CD4-positive, alpha-beta memory T cell (primary cell): ENCODE results near the gene PNPO. TPM values are rescaled to one million over a fixed set of nuclear protein-coding genes. Genes with fewer than 3 reads are reported as not detected.
A peak's percentile ranks its signal among the peaks of the same experiment; 100 is the strongest.

Experiments used
- CTCF ChIA-PET: fragments of 350-600 bp; sonication (Branson Sonifier 250); formaldehyde crosslinking; loops from one replicate; lab custom pipeline; 2021; ENCODE audit warnings: inconsistent platforms; ENCODE audit not compliant: partially characterized antibody; lab: Charles Lee
- POLR2A ChIA-PET: fragments of 350-600 bp; sonication (Branson Sonifier 250); formaldehyde crosslinking; loops from one replicate; lab custom pipeline; 2021; ENCODE audit not compliant: partially characterized antibody; lab: Charles Lee
- DNase-seq, 5 donors: peaks; one replicate each; pipeline versions ENCODE4 v3.0.0 to v3.0.0-alpha.2; 2020 to 2022; ENCODE audit warnings: mixed read lengths in 1 of 5
- H3K27ac ChIP-seq: one replicate; pipeline ENCODE4 v1.7.0; 2013; ENCODE audit warnings: low read depth, low read length
- H3K27me3 ChIP-seq: 2 replicates; pipeline ENCODE4 v1.7.0; 2013; ENCODE audit warnings: mild to moderate bottlenecking, low read length, moderate library complexity; ENCODE audit not compliant: insufficient read depth
- H3K36me3 ChIP-seq: 2 replicates; pipeline ENCODE4 v1.7.0; 2013; ENCODE audit warnings: mild to moderate bottlenecking, low read length, moderate library complexity; ENCODE audit not compliant: insufficient read depth
- H3K4me1 ChIP-seq: 2 replicates; pipeline ENCODE4 v1.7.0; 2013; ENCODE audit warnings: mild to moderate bottlenecking, low read length, moderate library complexity; ENCODE audit not compliant: insufficient read depth
- H3K4me3 ChIP-seq, 2 donors: one replicate each; pipeline ENCODE4 v1.7.0; 2013; ENCODE audit warnings: low read length in 2 of 2, mild to moderate bottlenecking in 1 of 2
- H3K9me3 ChIP-seq, 2 donors: one replicate each; pipeline ENCODE4 v1.7.0; 2013; ENCODE audit warnings: low read length in 2 of 2, control low read depth in 1 of 2; ENCODE audit not compliant: control insufficient read depth in 1 of 2
- H3K27ac Mint-ChIP-seq, 7 donors: one replicate each; pipeline ENCODE4 v1.8.0; 2020 to 2021; ENCODE audit warnings: mixed read lengths in 7 of 7, mild to moderate bottlenecking in 6 of 7, inconsistent platforms in 3 of 7, moderate library complexity in 3 of 7
- H3K27me3 Mint-ChIP-seq, 2 donors: one replicate each; pipeline ENCODE4 v1.8.0; 2020 to 2021; ENCODE audit warnings: mixed read lengths in 2 of 2
- H3K36me3 Mint-ChIP-seq, 2 donors: one replicate each; pipeline ENCODE4 v1.8.0; 2020 to 2021; ENCODE audit warnings: mixed read lengths in 2 of 2, inconsistent platforms in 1 of 2, mild to moderate bottlenecking in 1 of 2
- H3K4me1 Mint-ChIP-seq, 4 donors: one replicate each; pipeline ENCODE4 v1.8.0; 2020 to 2021; ENCODE audit warnings: mixed read lengths in 4 of 4, mild to moderate bottlenecking in 1 of 4
- H3K4me3 Mint-ChIP-seq, 8 donors: one replicate each; pipeline ENCODE4 v1.8.0; 2020 to 2021; ENCODE audit warnings: mixed read lengths in 8 of 8, mild to moderate bottlenecking in 7 of 8, moderate library complexity in 6 of 8, inconsistent platforms in 3 of 8
- H3K9me3 Mint-ChIP-seq, 8 donors: one replicate each; pipeline ENCODE4 v1.8.0; 2020 to 2021; ENCODE audit warnings: mixed read lengths in 8 of 8, mild to moderate bottlenecking in 5 of 8, inconsistent platforms in 3 of 8, moderate library complexity in 1 of 8
- intact Hi-C: fragments of 100-400 bp; cut with micrococcal nuclease; formaldehyde crosslinking; loops from one replicate; pipeline ENCODE4 v1.15.1; 2023
- polyA plus RNA-seq, 2 donors: library from polyadenylated mRNA; unstranded; fragments of 300-500 nt; fragmentation: Illumina TruSeq; gene quantifications; one replicate each; pipeline ENCODE4 v1.2.3, GENCODE V29; 2021
- total RNA-seq, 2 experiments: library from RNA; stranded (reverse); gene quantifications; one replicate each; pipeline ENCODE4 v1.2.3, GENCODE V29; 2021

PNPO gene
- total and polyA plus RNA-seq, 4 experiments from 2014 or later = 12.1 to 23.4 (median 16.0) TPM

GRCh38 chr17:47955497-47956461 is 14.4 kb downstream of the PNPO start:
- H3K9me3 Mint-ChIP-seq = no peaks in the 10 kb centered on the region
- intact Hi-C loops = no loop called here
- no peak overlapping the region for H3K4me3 ChIP-seq
- H3K27ac Mint-ChIP-seq = no peak overlapping the region
- no peak overlapping the region for H3K4me3 Mint-ChIP-seq
- no peaks in the 10 kb centered on the region for H3K36me3 ChIP-seq
- H3K27me3 ChIP-seq = no peaks in the 10 kb centered on the region
- no peaks in the 10 kb centered on the region for H3K9me3 ChIP-seq
- no peak for DNase-seq
- H3K4me1 Mint-ChIP-seq = no peaks in the 10 kb centered on the region
- ChIA-PET POLR2A (interaction anchor here (1.5 kb wide), 1 partner anchor 14 kb away, joined by 3 read pairs; the partner anchor contains the start of gene PNPO), CTCF (interaction anchor here (1.2 to 2.5 kb wide), 8 partner anchors 8 to 24 kb away, joined by 3 to 18 read pairs (median 5); partner anchors contain the start of gene CDK5RAP3)
- peaks cover 0 to 4% of the 10 kb centered on the region in 2 donors for H3K36me3 Mint-ChIP-seq
- H3K27me3 Mint-ChIP-seq = no peaks in the 10 kb centered on the region
- H3K4me1 ChIP-seq = no peaks in the 10 kb centered on the region
- no peak overlapping the region for H3K27ac ChIP-seq

GRCh38 chr17:47956791-47957590 is 15.6 kb downstream of the PNPO start:
- intact Hi-C loops = no loop called here
- H3K4me3 Mint-ChIP-seq = no peak overlapping the region
- Histone ChIP-seq H3K4me1 (no peaks in the 10 kb centered on the region), H3K27ac (no peak overlapping the region), H3K27me3 (no peaks in the 10 kb centered on the region), H3K9me3 (no peaks in the 10 kb centered on the region), H3K36me3 (no peaks in the 10 kb centered on the region), H3K4me3 (no peak overlapping the region)
- no peaks in the 10 kb centered on the region for H3K27me3 Mint-ChIP-seq
- no peaks in the 10 kb centered on the region for H3K4me1 Mint-ChIP-seq
- H3K36me3 Mint-ChIP-seq = peaks cover 0 to 4% of the 10 kb centered on the region in 2 donors
- POLR2A ChIA-PET = interaction anchor here (1.5 to 2.4 kb wide), 2 partner anchors 14 to 15 kb away, joined by 3 to 7 read pairs; partner anchors contain the start of genes CDK5RAP3 and PNPO
- H3K27ac Mint-ChIP-seq = peak overlapping the region in 1 of 7 donors; percentile 68
- CTCF ChIA-PET = interaction anchor here (0.8 to 2.1 kb wide), 4 partner anchors 9 to 114 kb away, joined by 3 to 16 read pairs (median 8); partner anchors contain the start of gene CDK5RAP3
- no peak for DNase-seq
- no peaks in the 10 kb centered on the region for H3K9me3 Mint-ChIP-seq

- intact Hi-C loops = no loop called here
- Histone ChIP-seq H3K4me3 (no peak within 1 kb of the TSS), H3K9me3 (no peaks in the 10 kb centered on the region), H3K27me3 (no peaks in the 10 kb centered on the region), H3K4me1 (no peaks in the 10 kb centered on the region), H3K27ac (no peak within 1 kb of the TSS), H3K36me3 (no peaks in the 10 kb centered on the region)
- H3K9me3 Mint-ChIP-seq = no peaks in the 10 kb centered on the region
- peaks cover 0 to 4% of the 10 kb centered on the region in 2 donors for H3K36me3 Mint-ChIP-seq
- H3K27me3 Mint-ChIP-seq = no peaks in the 10 kb centered on the region
- no peak within 1 kb of the TSS for H3K4me3 Mint-ChIP-seq
- no peaks in the 10 kb centered on the region for H3K4me1 Mint-ChIP-seq
- ChIA-PET CTCF (interaction anchor here (0.8 to 2.2 kb wide), 5 partner anchors 10 to 115 kb away, joined by 3 to 16 read pairs (median 8); partner anchors contain the start of gene CDK5RAP3), POLR2A (interaction anchor here (1.5 to 2.4 kb wide), 2 partner anchors 13 to 16 kb away, joined by 3 to 7 read pairs; partner anchors contain the start of genes CDK5RAP3 and PNPO)
- H3K27ac Mint-ChIP-seq = peak within 1 kb of the TSS in 1 of 7 donors; percentile 17
- no peak for DNase-seq
Observed at GRCh38 chr17:47957591-47958490, 16.5 kb downstream of the PNPO start, which contains the start of gene PRR15L. TSS of gene PRR15L (minus strand) at chr17:47957883. CDS start at chr17:47953234, 4,649 bp downstream.

GRCh38 chr17:47959825-47960655 is 18.7 kb downstream of the PNPO start:
- Histone ChIP-seq H3K4me3 (no peak overlapping the region), H3K36me3 (no peaks in the 10 kb centered on the region), H3K4me1 (no peaks in the 10 kb centered on the region), H3K27ac (no peak overlapping the region), H3K9me3 (no peaks in the 10 kb centered on the region), H3K27me3 (no peaks in the 10 kb centered on the region)
- Mint-ChIP-seq H3K27me3 (no peaks in the 10 kb centered on the region), H3K4me1 (no peaks in the 10 kb centered on the region), H3K4me3 (no peak overlapping the region), H3K36me3 (no peaks in the 10 kb centered on the region), H3K9me3 (peaks cover 0 to 1% (median 0%) of the 10 kb centered on the region in 8 donors), H3K27ac (no peak overlapping the region)
- DNase-seq = no peak
- ChIA-PET CTCF (interaction anchor here (0.9 to 2.5 kb wide), 3 partner anchors 10 to 19 kb away, joined by 3 to 34 read pairs (median 8); partner anchors contain the start of gene CDK5RAP3), POLR2A (interaction anchor here (1.2 kb wide), 1 partner anchor 10 kb away, joined by 4 read pairs; no protein-coding TSS in a partner anchor)
- intact Hi-C loops = no loop called here

GRCh38 chr17:47961406-47961805 is 20.0 kb downstream of the PNPO start:
- H3K36me3 ChIP-seq = no peaks in the 10 kb centered on the region
- H3K4me3 ChIP-seq = no peak overlapping the region
- Mint-ChIP-seq H3K9me3 (peaks cover 0 to 1% (median 0%) of the 10 kb centered on the region in 8 donors), H3K27ac (peak overlapping the region in 1 of 7 donors; percentile 9), H3K27me3 (no peaks in the 10 kb centered on the region), H3K36me3 (no peaks in the 10 kb centered on the region), H3K4me3 (no peak overlapping the region), H3K4me1 (no peaks in the 10 kb centered on the region)
- H3K9me3 ChIP-seq = no peaks in the 10 kb centered on the region
- ChIA-PET POLR2A (interaction anchor here (0.9 to 1.4 kb wide), 2 partner anchors 9 to 13 kb away, joined by 3 to 6 read pairs; partner anchors contain the start of gene CDK5RAP3), CTCF (interaction anchor here (1.4 kb wide), 1 partner anchor 10 kb away, joined by 3 read pairs; the partner anchor contains the start of gene CDK5RAP3)
- H3K27me3 ChIP-seq = no peaks in the 10 kb centered on the region
- no peaks in the 10 kb centered on the region for H3K4me1 ChIP-seq
- no peak overlapping the region for H3K27ac ChIP-seq
- DNase-seq = no peak
- intact Hi-C loops = no loop called here
